Stimulated activated CD8-positive, alpha-beta memory T cell treated with anti-CD3 and anti-CD28 coated beads, Interleukin-7, amount 100 ng/mL, for 48 hours (primary cell): ENCODE measurements around the gene UBL5.
"Not testable (repeated sequence)": the region's sequence is repeated elsewhere in the genome, so short reads cannot be mapped to it uniquely, and the experiment has no call there.

ENCODE experiments used
- DNase-seq, 2 donors: peaks; one replicate each; pipeline ENCODE4 v3.0.0-alpha.2; 2020; ENCODE audit warnings: low read depth in 1 of 2; ENCODE audit errors: extremely low read depth in 1 of 2

UBL5 gene

DNA sequence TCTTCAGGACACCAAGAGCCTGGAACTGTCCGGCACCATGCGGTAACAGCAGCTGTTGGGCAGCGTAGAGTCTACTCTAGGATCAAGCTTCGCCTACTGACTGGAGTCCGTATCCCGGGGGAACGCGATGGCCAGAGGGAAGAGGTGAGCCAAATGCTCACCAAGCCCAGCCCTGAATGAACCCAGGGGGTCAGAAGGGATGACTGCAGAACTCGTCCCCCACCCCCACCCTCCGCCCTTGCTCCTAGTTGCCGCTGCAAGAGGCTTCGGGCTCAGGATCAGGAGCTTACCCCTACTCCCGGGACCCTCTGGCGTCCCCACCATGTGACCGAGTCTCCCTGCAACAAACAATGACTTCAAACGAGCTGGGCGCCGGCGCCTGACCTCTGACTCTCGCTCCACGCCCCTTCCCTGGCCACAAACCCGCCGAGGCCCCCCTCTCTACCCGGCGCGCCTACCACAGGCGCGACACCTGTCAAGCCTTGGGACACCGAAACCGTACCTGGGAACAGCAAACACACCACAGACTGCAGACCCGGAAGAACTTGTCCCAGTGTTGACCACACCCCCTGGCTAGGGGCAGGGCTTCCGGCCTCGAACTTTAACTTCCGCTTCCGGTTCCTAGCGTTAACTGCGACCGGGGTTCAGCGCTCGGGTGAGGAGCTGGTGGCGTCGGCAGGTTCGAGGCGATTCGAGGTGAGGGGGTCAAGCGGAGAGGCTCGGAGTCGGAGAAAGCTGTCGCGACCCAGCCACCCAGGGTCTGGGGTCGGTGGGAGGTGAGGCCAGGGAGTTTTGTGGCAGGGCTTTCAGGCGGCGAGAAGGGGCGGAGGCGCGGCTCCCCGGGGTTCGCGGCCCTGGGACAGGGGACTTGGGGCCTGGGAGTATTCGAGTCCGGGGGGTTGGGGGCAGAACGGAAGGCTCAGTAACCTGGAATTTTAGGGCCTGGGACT lies at the start of gene UBL5:
Gene UBL5 (plus strand): TSS at position 630 of the 950 bp plus-strand sequence. CDS start 420 bp downstream, outside the sequence.
- DNase-seq, result peak; percentile 73 to 82

DNA sequence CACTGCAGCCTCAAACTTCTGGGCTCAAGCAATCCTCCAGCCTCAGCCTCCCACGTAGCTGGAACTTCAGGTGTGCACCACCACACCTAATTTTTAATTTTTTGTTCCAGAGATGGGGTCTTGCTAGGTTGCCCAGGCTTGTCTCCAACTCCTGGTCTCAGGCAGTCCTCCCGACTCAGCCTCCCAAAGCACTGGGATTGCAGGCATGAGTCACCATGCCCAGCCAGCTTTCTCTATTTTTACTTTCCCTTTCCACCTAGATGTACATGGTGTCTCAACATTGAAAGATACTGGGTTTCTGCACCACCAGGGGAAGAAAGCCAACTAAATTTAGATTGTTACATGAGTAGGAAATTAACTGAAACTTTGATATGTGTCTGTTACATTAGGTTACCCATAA lies 45.4 kb upstream of the UBL5 start:
- DNase-seq, result no peak

- not testable (repeated sequence) for DNase-seq
These were observed 43.6 kb upstream of the UBL5 start for GRCh38 chr19:9784163-9784496.

- peak; percentile 84 to 98 for DNase-seq
These were observed 42.1 kb upstream of the UBL5 start for GRCh38 chr19:9785367-9786331.

DNA sequence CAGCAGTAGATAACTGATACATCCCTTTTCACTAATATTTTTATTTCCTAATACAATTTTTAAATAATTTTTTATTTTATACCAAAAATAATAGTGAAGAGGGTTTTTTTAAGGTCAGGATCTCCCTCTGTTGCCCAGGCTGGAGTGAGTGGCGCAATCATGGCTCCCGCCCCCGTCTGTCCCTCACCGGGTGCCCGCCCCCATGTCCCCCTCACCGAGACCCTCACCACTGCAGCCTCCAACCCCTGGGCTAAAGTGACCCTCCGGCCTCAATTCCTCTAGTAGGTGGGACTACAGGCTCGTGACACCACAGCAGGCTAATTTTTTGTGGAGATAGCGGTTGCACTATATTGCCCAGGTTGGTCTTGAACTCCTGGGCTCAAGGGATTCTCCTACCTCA lies 41.4 kb upstream of the UBL5 start:
- DNase-seq, result no peak

DNA sequence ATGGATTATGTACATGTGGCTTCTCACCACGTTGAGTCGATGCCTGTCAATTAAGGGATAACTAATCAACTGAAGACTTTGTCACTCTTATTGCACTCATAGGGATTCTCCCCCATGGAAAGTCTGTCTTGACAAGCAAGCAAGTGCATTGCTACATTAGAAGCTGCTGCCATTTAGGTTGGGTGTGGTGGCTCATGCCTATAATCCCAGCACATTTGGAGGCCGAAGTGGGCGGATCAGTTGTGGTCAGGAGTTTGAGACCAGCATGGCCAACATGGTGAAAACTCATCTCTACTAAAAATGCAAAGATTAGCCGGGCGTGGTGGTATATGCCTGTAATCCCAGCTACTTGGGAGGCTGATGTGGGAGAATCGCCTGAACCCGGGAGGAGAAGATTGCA lies 40.9 kb upstream of the UBL5 start:
- DNase-seq, result no peak

DNA sequence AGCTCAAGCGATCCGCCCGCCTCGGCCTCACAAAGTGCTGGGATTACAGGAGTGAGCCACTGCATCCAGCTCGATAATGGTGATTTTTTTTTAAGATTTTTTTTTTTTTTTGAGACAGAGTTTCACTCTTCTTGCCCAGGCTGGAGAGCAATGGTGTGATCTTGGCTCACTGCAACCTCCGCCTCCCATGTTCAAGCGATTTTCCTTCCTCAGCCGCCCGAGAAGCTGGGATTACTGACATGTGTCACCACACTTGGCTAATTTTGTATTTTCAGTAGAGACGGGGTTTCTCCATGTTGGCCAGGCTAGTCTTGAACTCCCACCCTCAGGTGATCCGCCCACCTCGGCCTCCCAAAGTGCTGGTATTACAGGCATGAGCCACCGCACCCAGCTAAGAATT lies 39.1 kb upstream of the UBL5 start:
- DNase-seq, result not testable (repeated sequence)

DNA sequence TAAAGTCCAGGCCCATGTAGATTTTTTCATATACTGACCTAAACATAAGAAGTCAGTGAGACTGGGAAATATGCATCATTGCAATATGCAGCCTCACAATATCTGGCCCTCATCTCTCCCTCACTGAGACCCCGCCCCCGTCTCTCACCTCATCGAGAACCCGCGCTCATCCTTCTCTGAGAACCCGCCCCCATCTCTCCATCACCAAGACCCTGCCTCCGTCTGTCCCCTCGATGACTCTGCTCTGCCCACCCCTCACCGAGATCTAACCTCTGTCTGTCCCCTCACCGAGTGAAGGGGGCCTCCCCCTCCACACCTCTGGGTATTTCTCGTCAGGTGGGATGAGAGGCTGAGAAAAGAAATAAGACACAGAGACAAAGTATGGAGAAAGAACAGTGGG lies 38.7 kb upstream of the UBL5 start:
- DNase-seq, result no peak

DNA sequence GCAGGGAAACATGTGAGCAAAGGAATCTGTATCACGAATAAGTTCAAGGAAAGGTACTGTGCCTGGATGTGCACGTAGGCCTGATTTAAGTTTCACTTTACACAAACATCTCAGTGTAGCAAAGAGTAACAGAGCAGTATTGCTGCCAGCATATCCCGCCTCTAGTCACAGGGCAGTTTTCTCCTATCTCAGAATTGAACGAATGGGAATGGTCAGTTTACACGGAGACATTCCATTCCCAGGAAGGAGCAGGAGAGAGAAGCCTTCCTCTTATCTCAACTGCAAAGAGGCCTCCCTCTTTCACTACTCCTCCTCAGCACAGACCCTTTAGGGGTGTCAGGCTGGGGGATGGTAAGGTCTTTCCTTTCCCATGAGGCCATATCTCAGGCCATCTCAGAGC lies 38.1 kb upstream of the UBL5 start:
- DNase-seq, result not testable (repeated sequence)

GRCh38 chr19:9791073-9791367 lies 36.7 kb upstream of the UBL5 start:
- not testable (repeated sequence) for DNase-seq

GRCh38 chr19:9791552-9792205 lies 36.0 kb upstream of the UBL5 start:
- DNase-seq, result peak; percentile 70 to 91

DNA sequence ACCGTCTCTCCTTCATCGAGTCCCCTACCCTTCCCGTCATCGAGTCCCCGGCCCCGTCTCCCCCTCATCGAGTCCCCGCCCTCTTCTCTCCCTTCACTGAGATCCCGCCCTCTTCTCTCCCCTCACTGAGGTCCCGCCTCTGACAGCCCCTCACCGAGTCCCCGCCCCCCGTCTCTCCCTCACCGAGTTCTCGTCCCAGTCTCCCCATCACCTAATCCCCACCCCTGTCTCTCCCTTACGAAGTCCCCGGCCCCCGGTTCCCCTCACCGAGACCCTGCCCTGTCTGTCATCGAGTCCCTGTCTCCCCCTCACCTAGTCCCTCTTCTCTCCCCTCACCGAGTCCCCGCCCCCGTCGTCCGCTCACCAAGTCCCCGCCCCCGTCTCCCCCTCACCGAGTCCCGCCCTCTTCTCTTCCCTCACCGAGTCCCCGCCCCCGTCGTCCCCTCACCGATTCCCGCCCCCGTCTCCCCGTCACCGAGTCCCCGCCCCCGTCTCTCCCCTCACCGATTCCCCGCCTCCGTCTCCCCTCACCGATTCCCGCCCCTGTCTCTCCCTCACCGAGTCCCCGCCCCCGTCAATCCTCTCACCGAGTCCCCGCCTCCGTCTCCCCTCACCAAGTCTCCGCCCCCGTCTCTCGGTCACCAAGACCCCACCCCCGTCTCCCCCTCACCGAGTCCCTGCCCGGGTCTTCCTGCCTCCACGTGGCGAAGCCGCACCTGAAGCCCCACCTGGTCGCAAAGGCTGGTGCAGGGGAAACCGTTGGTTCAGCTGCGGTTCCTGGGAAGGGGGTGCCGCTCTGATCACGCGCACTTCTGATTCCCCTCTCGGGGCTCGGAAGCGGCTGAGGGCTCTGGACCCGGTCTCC lies 35.3 kb upstream of the UBL5 start:
- peak; percentile 62 to 88 for DNase-seq

GRCh38 chr19:9793071-9793591 lies 34.6 kb upstream of the UBL5 start:
- DNase-seq, result peak; percentile 37 to 42

GRCh38 chr19:9796113-9796773 lies 31.5 kb upstream of the UBL5 start:
- DNase-seq, result peak; percentile 52 to 78

GRCh38 chr19:9797871-9798270 lies 29.8 kb upstream of the UBL5 start:
- no peak for DNase-seq

GRCh38 chr19:9799162-9799561 lies 28.6 kb upstream of the UBL5 start:
- DNase-seq, result no peak

DNA sequence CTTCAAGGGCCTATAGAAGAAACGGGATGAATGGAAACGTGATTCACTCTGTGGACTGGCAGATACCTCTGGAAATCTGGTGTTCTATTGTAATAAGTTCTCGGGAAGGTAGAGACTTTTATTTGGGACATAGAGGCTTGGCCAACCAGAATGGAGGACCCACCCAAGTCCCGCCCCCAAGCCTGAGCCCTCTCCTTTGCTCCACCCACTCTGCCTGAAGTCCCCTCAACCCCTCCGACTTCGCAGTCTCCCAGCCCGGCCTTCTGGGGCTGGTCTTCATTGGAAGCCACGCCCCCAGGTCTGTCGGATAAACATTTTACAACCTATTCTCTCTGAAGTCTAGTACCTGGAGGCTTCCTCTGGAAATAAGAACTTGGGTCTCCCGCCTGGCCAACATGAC lies 25.7 kb upstream of the UBL5 start:
- DNase-seq, result no peak

GRCh38 chr19:9806803-9807202 lies 20.9 kb upstream of the UBL5 start:
- no peak for DNase-seq
